Measurements from ENCODE around the gene BSN.

Gene BSN

DNA sequence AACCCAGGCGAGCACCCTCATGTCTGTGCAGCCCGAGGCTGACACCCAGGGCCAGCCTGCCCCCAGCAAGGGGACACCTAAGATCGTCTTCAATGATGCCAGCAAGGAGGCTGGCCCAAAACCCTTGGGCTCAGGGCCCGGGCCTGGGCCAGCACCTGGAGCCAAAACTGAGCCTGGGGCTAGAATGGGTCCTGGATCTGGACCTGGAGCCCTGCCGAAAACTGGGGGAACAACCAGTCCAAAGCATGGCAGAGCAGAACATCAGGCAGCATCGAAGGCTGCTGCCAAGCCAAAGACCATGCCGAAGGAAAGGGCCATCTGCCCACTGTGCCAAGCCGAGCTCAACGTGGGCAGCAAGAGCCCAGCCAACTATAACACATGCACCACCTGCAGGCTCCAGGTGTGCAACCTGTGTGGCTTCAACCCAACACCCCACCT lies 88.5 kb downstream of the BSN start:
- no peak for TF ChIP-seq TEAD4 (IDR thresholded peaks at IDR 0.05)
- TF ChIP-seq TAF1 (IDR thresholded peaks at IDR 0.05; ENCODE audit: low read depth): no peak
- no peak for TF ChIP-seq NFIC (IDR thresholded peaks at IDR 0.05)
- TF ChIP-seq, protein P1, sequence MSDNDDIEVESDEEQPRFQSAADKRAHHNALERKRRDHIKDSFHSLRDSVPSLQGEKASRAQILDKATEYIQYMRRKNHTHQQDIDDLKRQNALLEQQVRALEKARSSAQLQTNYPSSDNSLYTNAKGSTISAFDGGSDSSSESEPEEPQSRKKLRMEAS (IDR thresholded peaks at IDR 0.05): no peak

DNA sequence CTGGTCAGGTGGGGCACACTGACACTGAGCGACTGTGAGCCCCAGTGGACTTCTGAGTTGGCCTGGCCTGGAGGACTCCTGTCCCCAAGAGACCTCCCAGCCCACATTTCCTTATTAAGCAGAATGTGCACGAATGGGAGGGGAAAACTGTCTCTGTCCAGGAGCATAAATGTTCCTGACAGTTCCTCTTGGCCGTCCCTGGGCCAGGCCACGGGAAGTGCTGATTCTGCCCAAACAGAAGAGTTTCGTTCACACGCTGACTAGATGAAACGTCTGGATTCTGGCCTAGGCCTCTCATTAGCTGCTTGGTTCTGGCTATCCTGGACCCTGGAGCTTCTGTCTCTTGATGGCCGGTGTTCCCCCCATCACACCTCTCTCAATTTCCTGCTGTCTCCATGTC lies 90.4 kb downstream of the BSN start:
- TF ChIP-seq NFIC (IDR thresholded peaks at IDR 0.05): no peak
- TF ChIP-seq, protein P1 (IDR thresholded peaks at IDR 0.05): no peak
- TF ChIP-seq, protein P2, sequence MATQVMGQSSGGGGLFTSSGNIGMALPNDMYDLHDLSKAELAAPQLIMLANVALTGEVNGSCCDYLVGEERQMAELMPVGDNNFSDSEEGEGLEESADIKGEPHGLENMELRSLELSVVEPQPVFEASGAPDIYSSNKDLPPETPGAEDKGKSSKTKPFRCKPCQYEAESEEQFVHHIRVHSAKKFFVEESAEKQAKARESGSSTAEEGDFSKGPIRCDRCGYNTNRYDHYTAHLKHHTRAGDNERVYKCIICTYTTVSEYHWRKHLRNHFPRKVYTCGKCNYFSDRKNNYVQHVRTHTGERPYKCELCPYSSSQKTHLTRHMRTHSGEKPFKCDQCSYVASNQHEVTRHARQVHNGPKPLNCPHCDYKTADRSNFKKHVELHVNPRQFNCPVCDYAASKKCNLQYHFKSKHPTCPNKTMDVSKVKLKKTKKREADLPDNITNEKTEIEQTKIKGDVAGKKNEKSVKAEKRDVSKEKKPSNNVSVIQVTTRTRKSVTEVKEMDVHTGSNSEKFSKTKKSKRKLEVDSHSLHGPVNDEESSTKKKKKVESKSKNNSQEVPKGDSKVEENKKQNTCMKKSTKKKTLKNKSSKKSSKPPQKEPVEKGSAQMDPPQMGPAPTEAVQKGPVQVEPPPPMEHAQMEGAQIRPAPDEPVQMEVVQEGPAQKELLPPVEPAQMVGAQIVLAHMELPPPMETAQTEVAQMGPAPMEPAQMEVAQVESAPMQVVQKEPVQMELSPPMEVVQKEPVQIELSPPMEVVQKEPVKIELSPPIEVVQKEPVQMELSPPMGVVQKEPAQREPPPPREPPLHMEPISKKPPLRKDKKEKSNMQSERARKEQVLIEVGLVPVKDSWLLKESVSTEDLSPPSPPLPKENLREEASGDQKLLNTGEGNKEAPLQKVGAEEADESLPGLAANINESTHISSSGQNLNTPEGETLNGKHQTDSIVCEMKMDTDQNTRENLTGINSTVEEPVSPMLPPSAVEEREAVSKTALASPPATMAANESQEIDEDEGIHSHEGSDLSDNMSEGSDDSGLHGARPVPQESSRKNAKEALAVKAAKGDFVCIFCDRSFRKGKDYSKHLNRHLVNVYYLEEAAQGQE (IDR thresholded peaks at IDR 0.05; ENCODE audit: low read depth): no peak
- TF ChIP-seq ZBTB7A (IDR thresholded peaks at IDR 0.05; ENCODE audit: low read depth): no peak
- TF ChIP-seq YY1 (IDR thresholded peaks at IDR 0.05; ENCODE audit: low read depth): no peak
- TF ChIP-seq, protein P3, sequence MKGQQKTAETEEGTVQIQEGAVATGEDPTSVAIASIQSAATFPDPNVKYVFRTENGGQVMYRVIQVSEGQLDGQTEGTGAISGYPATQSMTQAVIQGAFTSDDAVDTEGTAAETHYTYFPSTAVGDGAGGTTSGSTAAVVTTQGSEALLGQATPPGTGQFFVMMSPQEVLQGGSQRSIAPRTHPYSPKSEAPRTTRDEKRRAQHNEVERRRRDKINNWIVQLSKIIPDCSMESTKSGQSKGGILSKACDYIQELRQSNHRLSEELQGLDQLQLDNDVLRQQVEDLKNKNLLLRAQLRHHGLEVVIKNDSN (IDR thresholded peaks at IDR 0.05): no peak
- TF ChIP-seq EGR1 (IDR thresholded peaks at IDR 0.05): no peak
- TF ChIP-seq TCF12 (IDR thresholded peaks at IDR 0.05; ENCODE audit: low read depth): no peak
- no peak for TF ChIP-seq TAF1 (IDR thresholded peaks at IDR 0.05; ENCODE audit: low read depth)
- TF ChIP-seq TEAD4 (IDR thresholded peaks at IDR 0.05): no peak
- TF ChIP-seq EP300 (IDR thresholded peaks at IDR 0.05; ENCODE audit: borderline replicate concordance): no peak
- TF ChIP-seq CEBPB (IDR thresholded peaks at IDR 0.05): no peak
- no peak for TF ChIP-seq RAD21 (IDR thresholded peaks at IDR 0.05; ENCODE audit: low read depth)
- no peak for TF ChIP-seq FOXM1 (IDR thresholded peaks at IDR 0.05; ENCODE audit: borderline replicate concordance, low read depth)

DNA sequence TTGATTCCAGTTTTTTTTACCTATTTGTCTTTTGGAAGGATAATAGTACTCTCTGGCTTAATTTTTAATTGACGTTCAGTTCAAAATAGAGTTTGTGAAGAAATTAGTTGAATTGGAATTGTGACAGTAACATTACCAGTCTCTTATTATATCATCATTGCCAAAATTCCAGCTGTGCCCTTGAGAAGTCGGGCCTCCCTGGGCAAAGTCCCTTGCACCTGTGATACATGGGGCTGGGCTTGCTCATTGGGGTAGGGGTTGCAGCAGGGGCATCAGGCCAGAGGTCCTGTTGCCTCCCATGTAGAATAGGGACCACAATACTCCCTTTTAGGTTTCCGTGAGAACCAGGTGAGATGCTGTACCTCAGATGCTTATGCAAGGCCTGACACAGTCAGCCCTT lies 92.0 kb downstream of the BSN start:
- TF ChIP-seq, protein P2 (IDR thresholded peaks at IDR 0.05; ENCODE audit: low read depth): no peak
- TF ChIP-seq, protein P3 (IDR thresholded peaks at IDR 0.05): no peak
- TF ChIP-seq TAF1 (IDR thresholded peaks at IDR 0.05; ENCODE audit: low read depth) (no peak), EP300 (IDR thresholded peaks at IDR 0.05; ENCODE audit: borderline replicate concordance) (no peak), CEBPB (IDR thresholded peaks at IDR 0.05) (no peak), YY1 (IDR thresholded peaks at IDR 0.05; ENCODE audit: low read depth) (no peak), RAD21 (IDR thresholded peaks at IDR 0.05; ENCODE audit: low read depth) (no peak), EGR1 (IDR thresholded peaks at IDR 0.05) (no peak), CREB1 (IDR thresholded peaks at IDR 0.05; ENCODE audit: low read depth) (no peak), ZBTB7A (IDR thresholded peaks at IDR 0.05; ENCODE audit: low read depth) (no peak)

DNA sequence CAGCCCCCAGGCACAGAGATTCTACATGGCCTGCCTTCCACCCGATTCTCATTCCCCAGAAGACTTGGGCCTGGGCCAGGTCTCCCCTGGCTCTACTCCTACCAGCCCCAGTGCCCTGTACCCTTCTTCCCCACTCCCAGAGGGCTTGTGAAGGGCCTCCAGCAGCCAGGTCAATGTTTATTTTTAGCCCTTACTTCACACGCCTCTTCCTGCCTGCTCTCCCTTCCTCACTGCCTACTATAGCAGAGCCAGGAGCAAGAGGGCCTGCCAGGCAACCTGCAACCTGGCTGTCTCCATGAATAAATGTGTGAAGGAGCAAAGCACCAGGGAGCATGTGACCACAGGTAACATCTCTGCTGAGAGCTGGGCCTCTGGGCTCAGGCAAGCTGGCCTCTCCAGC lies 93.5 kb downstream of the BSN start:
- TF ChIP-seq YY1 (IDR thresholded peaks at IDR 0.05; ENCODE audit: low read depth) (no peak), TEAD4 (IDR thresholded peaks at IDR 0.05) (no peak), RAD21 (IDR thresholded peaks at IDR 0.05; ENCODE audit: low read depth) (no peak), NFIC (IDR thresholded peaks at IDR 0.05) (no peak), FOXM1 (IDR thresholded peaks at IDR 0.05; ENCODE audit: borderline replicate concordance, low read depth) (no peak), EGR1 (IDR thresholded peaks at IDR 0.05) (no peak), CREB1 (IDR thresholded peaks at IDR 0.05; ENCODE audit: low read depth) (no peak), EP300 (IDR thresholded peaks at IDR 0.05; ENCODE audit: borderline replicate concordance) (no peak), ZBTB7A (IDR thresholded peaks at IDR 0.05; ENCODE audit: low read depth) (no peak), TCF12 (IDR thresholded peaks at IDR 0.05; ENCODE audit: low read depth) (no peak), CEBPB (IDR thresholded peaks at IDR 0.05) (no peak), TAF1 (IDR thresholded peaks at IDR 0.05; ENCODE audit: low read depth) (no peak)
- TF ChIP-seq, protein P1 (IDR thresholded peaks at IDR 0.05): no peak
- TF ChIP-seq, protein P3 (IDR thresholded peaks at IDR 0.05): no peak
- TF ChIP-seq, protein P2 (IDR thresholded peaks at IDR 0.05; ENCODE audit: low read depth): no peak
